GM18858 (cell line): ENCODE results near the gene STK36.
"Not testable (repeated sequence)": the region's sequence is repeated elsewhere in the genome, so short reads cannot be mapped to it uniquely, and the experiment has no call there.

Experiments
- ATAC-seq: cut with Tn5 transposase; IDR thresholded peaks from one replicate; pipeline ENCODE4 v1.9.1; 2021; ENCODE audit not compliant: unreplicated experiment

The STK36 gene

DNA sequence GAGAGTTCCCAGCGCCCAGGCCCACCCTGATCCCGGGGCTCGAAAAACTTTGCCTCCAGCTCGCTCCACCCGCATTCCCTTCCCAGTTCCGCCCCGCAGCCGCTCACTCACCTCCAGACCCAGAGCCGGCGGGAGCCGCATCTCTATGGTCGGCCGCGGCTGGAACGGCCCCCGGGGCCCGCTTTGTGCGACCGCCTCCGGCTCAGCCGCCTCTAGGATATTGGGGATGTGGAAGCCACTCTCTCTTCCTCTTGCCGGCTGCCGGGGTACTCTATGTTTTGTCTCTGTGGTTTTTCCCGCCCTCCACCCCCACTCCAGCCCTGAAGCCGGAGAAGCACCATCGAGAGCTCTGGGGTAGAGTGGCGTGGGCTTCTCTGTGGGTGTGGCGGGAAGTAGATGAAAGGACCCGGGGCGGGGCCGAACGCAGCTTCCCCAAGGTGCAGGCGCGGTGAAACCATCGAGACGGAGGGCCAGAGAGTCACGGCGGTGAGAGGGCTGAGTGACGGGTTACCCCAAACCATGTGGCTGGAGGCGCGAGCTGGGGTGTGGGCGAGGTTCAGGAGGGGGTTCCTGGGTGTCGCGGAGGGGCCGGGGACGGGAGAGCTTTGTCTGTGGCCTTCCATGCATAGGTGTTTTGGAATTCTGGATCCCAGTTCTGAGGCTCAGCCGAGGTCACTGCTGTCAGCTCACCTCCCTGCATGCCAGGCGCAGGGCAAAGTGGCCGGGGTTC is 12.5 kb upstream of the STK36 start, which contains the start of the genes BCS1L and ZNF142:
BCS1L (plus strand) TSS at position 426 of the 730 bp plus-strand sequence. CDS start 1,305 bp downstream, outside the sequence.
ZNF142 (minus strand) TSS at position 366 of the 730 bp plus-strand sequence. CDS start 3,194 bp downstream, outside the sequence.
- peak; percentile 76 for ATAC-seq

DNA sequence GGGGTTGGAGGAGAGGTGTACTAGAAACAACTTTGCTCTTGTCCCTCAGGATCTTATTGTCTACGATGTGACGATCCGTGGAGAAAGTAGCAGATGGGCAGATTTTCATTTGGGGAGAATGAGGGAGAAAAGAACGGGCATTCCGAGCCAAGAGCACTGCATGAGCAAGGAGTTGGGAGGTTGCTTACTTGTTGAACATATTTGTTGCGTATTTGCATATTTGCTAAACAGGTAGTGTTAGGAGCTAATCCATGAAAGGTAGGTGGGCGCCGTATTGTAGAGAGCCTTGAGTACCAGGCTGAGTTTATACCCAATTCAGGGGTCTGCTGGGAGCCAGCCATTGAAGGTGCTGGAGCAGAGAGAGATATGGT is 11.9 kb upstream of the STK36 start:
- ATAC-seq: no peak

DNA sequence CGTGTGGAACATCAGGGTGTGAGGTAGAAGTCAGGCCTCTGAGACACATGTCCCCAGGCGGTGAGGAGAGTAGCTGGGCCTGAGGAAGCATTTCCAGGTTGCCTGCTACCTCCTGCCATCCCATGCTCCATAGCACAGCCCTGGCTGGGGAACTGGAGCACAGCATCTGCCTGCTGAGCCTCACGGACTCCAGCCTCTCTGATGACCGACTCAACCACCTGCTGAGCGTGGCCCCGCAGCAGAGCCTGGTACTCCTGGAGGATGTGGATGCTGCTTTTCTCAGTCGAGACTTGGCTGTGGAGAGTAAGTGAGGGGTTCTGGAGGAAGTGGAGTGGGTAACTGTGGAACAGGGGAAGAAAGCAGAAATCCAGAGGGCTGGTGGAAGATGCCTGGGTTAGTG is 9.5 kb upstream of the STK36 start:
- no peak for ATAC-seq

DNA sequence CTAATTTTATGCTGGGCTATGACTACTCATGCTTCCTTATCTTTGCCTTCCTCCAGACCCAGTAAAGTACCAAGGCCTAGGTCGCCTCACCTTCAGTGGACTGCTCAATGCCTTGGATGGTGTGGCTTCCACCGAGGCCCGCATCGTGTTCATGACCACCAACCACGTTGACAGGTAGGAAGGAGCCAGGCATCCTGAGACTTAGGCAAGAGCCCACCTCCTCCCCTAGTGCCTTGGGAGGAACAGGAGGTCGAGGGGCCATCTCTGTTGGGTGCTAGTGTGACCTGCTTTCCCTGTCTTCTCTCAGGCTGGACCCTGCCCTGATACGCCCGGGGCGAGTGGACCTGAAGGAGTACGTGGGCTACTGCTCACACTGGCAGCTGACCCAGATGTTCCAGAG is 9.1 kb upstream of the STK36 start:
- ATAC-seq: no peak

DNA sequence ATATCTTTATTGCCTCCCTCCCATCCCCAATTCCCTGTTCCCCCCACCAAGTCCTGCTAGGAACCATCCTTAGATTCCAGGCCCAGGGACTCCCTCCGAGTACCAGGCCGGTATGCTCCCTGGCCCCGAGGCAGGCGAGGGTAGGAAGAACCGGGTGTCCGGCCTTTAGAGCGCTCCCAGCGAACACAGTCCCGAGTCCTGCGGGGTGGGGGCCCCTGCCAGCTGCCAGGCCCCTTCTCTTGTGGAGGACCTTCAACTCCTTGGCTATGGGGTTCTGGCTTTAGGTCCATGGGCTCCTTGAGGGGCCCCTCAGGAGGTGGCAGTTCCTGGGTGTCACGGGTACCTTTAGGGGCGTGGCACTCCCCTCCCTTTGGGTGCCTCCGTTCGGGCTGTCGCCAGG is 8.0 kb upstream of the STK36 start:
- no peak for ATAC-seq

DNA sequence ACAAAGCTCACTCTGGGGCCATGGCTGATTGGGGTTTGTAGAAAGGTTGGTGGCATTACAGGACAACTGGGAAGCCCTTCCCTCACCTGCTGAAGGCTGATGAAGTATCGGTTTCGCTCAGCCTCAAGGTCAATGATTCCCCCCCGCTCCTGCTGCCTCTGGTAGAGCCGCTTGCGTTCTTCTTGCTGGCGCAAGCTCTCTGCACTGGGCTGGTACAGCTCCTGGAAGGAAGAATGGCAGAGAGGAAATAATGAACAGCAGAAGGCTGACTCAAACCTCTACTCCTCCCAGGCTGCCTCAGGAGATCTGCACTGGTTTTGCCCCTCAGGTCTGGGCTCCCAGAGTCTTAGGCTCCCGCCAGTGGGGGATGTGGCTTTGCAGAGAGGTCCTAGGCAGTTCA is 7.2 kb upstream of the STK36 start:
- no peak for ATAC-seq

DNA sequence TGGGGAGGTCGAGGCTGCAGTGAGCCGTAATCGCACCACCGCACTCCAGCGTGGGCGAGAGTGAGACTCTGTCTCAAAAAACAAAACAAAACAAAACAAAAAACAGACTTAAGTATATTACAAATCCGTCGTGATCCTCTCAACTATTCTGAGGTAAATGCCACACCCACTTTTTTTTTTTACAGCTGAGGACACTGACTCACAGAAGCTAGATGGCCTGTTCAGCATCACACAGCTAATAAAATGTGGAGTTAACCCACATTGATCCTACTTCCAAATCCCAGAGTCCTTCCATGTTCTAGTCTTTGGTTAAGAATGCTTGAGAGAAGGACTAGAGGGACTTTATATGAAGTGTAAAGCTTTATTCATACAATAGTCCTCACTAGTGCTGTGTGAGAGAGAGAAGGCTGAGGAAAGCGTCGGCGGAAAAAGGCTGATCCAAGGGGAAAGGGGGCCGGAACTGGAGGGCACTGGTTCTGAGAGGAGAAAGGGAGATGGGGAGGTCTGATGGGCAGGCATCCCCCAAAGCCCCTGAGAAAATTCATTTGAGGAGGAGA is 711 bp upstream of the STK36 start:
- no peak for ATAC-seq

DNA sequence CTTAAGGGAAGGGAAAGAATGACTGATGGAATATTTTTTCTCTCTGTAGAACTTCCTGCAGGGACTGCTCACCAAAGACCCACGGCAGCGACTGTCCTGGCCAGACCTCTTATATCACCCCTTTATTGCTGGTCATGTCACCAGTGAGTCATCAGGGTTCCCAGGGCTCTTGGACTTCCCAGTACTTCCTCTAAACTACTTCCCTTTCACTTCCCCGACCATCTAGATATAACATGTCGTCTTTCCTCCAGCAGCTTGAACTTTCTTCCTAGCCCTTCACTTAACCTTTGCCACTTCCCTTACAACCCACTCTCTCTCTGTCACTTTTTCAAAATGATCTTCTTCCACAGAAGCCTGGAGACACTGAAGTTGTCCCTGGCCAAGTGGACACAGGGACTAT is 7.2 kb downstream of the STK36 start:
- no peak for ATAC-seq

DNA sequence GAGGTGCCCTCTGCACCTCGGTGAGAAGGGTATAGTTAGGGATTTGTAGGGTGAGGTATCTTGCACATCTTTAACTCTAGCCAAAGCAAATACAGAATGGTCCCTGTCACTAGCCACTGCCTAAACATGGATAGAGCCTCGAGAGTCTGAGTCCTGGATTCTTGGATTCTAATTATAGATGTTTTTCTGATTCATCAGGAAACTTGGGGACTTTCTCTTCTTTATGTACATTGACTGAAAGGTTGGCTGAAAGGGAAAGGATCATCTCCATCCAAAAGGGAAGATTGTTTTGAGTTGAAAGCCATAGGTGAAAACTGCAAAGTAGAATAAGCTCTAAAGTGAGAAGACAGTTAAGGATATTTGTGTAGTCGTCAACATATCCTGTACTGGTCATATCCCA is 8.2 kb downstream of the STK36 start:
- ATAC-seq: no peak

DNA sequence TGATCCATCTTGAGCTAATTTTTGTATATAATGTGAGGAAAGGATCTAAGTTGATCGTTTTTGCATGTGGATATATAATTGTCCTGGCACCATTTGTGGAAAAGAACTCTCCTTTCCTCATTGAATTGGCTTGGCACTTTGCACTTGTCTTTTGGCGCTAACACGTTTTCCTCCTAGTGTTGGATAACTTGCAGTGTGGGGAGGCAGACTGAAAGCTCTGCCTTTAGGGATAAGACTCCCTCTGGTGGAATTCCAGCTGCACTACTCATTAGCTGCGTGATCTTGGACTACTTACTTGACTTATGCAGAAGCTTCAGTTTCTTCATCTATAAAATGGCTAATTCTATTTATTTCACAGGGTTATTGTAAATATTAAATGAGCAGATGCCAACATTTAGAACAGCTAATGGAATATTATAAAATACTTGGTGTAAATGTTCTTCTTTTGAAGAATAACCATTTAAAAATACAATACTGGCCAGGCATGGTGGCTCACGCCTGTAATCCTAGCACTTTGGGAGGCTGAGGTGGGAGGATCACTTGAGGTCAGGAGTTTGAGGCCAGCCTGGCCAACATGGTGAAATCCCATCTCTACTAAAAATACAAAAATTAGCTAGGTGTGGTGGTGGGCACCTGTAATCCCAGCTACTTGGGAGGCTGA is 15.6 kb downstream of the STK36 start:
- ATAC-seq: not testable (repeated sequence)

DNA sequence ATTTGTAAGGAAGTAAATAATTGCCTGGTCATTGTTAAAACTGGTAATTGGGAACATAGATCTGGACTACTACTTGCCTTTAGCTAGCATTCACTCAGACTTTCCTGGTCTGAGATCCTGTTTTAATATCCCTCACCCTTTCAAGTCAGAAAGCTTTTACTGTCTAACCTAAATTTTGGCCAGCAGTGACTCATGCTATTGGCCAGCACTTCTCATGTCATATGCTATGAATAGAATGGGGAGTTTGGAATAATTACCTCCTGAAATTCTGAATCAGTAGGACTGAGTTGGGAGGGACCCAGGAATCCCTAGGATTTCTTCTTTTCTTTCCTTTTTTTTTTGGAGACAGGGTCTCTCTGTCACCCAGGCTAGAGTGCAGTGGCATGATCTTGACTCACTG is 19.3 kb downstream of the STK36 start:
- ATAC-seq: no peak

DNA sequence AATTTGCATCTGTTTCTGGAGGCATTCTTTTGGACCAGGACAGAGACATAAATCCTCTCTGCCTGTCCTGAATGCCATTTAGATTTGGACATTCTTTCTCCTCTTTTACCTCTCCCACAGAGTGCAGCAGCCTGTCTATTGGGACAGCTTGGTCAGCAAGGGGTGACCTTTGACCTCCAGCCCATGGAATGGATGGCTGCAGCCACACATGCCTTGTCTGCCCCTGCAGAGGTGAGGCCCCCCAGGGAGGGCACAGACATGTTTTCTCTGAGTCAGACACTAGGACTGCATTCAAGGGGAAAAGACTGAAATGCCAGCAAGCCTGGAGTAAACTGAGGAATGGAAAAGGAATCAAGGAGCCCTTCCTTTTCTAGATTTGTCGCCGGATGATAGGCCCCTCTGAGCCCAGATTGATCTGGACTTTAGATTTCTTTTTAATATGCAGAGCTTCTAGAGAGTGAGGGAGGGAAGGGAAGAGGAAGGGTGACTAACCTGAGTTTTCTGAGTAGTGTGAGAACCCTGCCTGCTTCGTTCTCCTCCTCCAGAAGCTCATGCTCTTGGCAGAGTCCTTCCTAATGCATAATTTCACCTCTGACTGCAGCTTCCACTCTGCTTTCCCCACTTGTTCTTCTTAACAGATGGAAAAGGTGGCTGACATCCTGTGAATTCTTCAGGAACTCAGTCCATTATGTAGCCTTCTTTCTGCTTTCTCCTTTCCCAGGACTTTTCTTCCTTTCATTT is 22.7 kb downstream of the STK36 start:
- no peak for ATAC-seq

DNA sequence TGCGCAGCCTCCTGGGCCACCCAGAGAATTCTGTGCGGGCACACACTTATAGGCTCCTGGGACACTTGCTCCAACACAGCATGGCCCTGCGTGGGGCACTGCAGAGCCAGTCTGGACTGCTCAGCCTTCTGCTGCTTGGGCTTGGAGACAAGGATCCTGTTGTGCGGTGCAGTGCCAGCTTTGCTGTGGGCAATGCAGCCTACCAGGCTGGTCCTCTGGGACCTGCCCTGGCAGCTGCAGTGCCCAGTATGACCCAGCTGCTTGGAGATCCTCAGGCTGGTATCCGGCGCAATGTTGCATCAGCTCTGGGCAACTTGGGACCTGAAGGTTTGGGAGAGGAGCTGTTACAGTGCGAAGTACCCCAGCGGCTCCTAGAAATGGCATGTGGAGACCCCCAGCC is 27.0 kb downstream of the STK36 start:
- ATAC-seq: no peak

DNA sequence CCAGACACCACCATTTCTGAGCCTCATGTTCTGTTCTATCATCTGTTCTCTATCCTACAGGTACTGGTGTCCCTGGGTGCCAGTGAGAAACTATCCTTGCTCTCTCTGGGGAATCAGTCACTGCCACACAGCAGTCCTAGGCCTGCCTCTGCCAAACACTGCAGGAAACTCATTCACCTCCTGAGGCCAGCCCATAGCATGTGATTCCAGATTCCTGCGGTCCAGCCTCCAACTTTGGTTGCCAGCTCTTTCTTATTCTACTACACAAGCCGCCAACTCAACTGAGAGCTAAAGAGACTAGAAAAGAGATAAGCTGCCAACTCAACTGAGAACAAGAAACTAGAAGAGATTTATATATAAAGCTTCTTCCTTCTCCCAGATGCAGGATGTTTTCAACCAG is 29.9 kb downstream of the STK36 start:
- no peak for ATAC-seq

DNA sequence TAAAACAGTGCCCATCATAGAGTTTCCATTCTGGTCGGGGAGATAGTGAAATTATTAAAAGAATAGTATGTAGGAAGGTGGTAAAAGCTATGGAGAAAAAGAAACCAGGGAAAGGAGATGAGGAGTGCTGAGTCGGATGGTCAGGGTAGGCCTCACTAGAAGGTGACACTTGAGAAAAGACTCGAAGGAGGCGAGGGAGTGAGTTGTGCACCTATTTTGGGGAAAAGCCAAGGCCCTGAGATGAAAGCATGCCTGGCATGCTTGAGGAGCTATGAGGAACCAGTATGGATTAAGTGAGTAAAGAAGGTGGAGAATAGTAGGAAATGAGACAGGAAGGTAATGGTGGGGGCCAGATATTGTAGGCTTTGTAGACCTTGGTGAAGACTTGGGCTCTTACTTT is 31.5 kb downstream of the STK36 start:
- ATAC-seq: no peak

DNA sequence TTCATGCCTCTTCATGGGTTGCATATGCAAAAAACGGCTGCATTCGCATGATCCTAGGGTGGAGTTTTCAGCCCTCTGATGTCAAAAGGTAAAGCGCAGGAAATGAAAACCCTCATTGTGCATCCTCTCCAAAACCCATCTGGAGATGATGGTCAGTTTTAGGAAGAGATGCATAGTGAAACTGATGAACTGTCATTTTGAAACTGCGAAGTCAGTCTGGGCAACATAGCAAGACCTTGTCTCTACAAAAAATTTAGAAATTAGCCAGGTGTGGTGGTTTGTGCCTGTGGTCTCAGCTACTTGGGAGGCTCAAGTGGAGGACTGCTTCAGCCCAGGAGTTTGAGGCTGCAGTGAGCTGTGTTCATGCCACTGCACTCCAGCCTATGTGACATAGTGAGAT is 36.2 kb downstream of the STK36 start:
- ATAC-seq: peak; percentile 47

DNA sequence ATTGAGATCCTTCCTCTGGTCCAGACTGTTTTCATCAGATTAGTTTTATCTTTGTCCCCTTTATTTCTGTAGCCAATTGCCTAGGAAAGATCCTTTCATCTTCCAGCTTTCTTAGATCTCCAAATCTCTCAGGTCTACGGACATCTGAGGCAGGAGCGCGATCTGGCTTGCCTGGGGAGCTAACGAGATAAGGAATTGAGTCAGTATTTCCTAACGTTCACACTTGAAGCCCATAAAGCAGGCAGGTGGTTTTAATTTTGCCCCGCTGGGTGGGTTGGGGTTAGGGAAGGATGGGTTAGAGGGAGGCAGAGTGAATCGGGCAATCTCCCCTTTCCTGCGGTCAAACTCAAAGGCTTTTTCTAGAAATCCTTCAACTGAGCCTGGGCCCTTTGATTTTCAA is 38.0 kb downstream of the STK36 start:
- ATAC-seq: no peak

DNA sequence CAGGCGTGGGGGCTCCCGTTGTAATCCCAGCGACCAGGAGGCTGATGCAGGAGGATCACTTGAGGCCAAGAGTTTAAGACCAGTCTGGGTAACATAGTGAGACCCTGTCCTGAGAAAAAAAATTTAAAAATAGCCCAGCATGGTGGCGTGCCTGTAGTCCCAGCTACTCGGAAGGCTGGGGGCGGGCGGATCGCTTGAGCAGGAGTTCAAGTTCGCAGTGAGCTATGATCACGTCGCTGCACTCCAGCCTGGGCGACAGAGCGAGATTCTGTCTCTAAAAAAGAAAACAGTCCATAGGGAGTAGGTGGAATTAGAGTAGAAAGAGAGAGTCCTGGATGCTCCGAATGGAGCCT is 38.4 kb downstream of the STK36 start:
- no peak for ATAC-seq

DNA sequence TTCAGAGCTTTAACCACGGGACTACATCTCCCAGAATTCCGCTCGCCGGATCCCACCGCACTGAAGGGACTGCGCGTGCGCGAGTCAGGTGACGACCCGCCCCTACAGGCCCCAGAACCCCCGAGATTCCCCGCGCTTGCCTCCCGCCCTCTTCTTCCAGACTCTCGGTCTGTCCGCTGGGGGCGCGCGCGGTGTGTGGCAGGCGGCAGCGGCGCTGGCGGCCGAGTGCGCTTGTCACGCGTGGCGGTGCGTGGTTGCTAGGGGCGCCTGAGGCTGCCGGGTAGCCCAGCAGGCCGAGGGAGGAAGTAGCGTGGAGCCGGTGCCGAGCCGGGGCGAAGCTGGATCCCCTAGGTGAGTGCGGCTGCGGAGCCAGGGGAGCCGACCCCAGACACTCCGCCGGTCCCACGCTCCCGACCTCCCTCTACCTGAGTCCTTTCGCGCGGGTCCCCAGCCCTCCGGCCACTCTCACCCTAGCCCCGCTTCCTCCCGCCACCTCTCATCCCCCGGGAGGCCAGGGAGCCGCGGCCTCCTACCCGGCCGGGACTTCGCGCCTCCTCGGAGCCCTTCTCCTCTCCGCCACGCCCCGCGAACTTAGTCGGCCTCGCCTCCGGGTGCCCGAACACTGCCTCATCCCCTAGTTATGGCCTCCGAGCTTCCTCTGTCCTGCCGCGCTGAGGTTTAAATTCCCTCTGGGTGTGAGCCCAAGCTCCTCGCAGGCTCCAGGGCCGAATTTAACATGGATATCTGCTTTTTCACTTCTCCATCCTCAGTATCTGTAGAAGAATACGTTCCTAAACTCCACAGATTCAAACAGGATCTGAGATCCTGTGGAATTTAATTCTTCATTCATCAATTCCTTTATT is 39.0 kb downstream of the STK36 start, which contains the start of gene TTLL4:
TTLL4 (plus strand) TSS at position 149 of the 863 bp plus-strand sequence. CDS start 26,842 bp downstream, outside the sequence.
- peak; percentile 62 for ATAC-seq

DNA sequence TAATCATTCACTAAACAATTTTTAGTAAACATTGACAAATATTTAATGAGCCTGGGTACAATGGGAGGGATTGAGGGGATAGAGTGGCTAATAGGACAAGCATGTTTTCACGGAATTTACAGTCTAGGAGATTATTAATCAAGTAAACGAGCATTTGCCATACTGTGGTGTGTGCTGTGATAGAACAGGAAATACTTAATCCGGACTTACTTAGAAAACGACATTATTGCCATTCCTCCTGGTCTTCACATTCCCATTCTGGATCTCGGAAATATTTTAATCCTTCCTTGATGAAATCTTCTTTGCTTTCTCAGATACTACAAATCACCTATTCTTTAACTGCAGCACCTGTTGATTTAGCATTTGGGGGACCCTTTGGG is 39.7 kb downstream of the STK36 start:
- no peak for ATAC-seq

DNA sequence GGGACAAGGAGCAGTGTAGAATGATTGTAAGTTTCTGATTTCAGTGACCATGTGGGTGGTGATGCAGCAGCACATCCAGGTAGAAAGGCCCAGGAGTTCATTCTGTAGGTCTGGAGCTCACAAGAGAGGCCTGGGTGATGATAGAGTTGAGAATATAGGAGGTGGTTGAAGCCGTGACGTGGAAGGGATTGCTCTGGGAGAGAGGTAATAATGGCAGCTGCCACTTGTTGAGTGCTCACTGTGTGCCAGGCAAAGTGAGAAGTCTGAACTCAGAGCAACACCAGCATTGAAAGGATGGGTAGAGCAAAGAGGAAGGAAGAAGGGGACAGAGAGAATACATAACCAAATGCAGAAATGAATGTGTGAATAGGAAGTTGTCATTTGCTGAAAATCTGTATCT is 42.0 kb downstream of the STK36 start:
- no peak for ATAC-seq
